MM.1S (cell line): ENCODE data around the gene TRIM14.

Source experiments
- DNase-seq: peaks from one replicate; pipeline ENCODE4 v3.0.0-alpha.2; 2015
- H2AFZ ChIP-seq: fragments of 300-600 bp; sonication (generic); 2 replicates; pipeline ENCODE4 v1.6.0; 2016; ENCODE audit warnings: antibody characterized with exemption, low read length
- H3F3A ChIP-seq: fragments of 300-600 bp; sonication (generic); 2 replicates; pipeline ENCODE4 v1.6.1; 2016; ENCODE audit warnings: mild to moderate bottlenecking, antibody characterized with exemption, low read length, moderate library complexity, mixed read lengths; ENCODE audit not compliant: insufficient read depth
- H3K27ac ChIP-seq: fragments of 300-600 bp; sonication (generic); 2 replicates; pipeline ENCODE4 v1.5.1; 2016; ENCODE audit warnings: mild to moderate bottlenecking, low read length
- H3K27me3 ChIP-seq: fragments of 300-600 bp; sonication (generic); replicated peaks from 2 replicates; pipeline ENCODE4 v1.6.0; 2016; ENCODE audit warnings: low read length; ENCODE audit not compliant: insufficient read depth
- H3K36me3 ChIP-seq: fragments of 300-600 bp; sonication (generic); replicated peaks from 2 replicates; pipeline ENCODE4 v1.6.1; 2016; ENCODE audit warnings: mild to moderate bottlenecking, low read length, mixed read lengths; ENCODE audit not compliant: insufficient read depth
- H3K4me1 ChIP-seq: fragments of 300-600 bp; sonication (generic); 2 replicates; pipeline ENCODE4 v1.6.1; 2016; ENCODE audit warnings: low read length, mixed read lengths
- H3K4me2 ChIP-seq: fragments of 300-600 bp; sonication (generic); 2 replicates; pipeline ENCODE4 v1.6.0; 2016; ENCODE audit warnings: low read depth, low read length
- H3K4me3 ChIP-seq: fragments of 300-600 bp; sonication (generic); 2 replicates; pipeline ENCODE4 v1.5.1; 2016; ENCODE audit warnings: low read length, mixed read lengths
- H3K79me2 ChIP-seq: fragments of 300-600 bp; sonication (generic); 2 replicates; pipeline ENCODE4 v1.6.1; 2016; ENCODE audit warnings: mixed run types, low read length, mixed read lengths
- H3K9ac ChIP-seq: fragments of 300-600 bp; sonication (generic); 2 replicates; pipeline ENCODE4 v1.6.1; 2016; ENCODE audit warnings: low read length, mixed read lengths
- H3K9me2 ChIP-seq: fragments of 300-600 bp; sonication (generic); replicated peaks from 2 replicates; pipeline ENCODE4 v1.6.1; 2016; ENCODE audit warnings: mild to moderate bottlenecking, low read length, mixed read lengths; ENCODE audit not compliant: insufficient read depth
- H3K9me3 ChIP-seq: fragments of 300-600 bp; sonication (generic); replicated peaks from 2 replicates; pipeline ENCODE4 v1.6.1; 2016; ENCODE audit warnings: mild to moderate bottlenecking, low read length, mixed read lengths; ENCODE audit not compliant: insufficient read depth
- H4K20me1 ChIP-seq: fragments of 300-600 bp; sonication (generic); 2 replicates; pipeline ENCODE4 v1.6.1; 2016; ENCODE audit warnings: mild to moderate bottlenecking, low read length, moderate library complexity, mixed read lengths; ENCODE audit not compliant: insufficient read depth
- EZH2 ChIP-seq: fragments of 300-600 bp; sonication (generic); optimal IDR thresholded peaks from 2 replicates; pipeline ENCODE3; 2017; ENCODE audit warnings: low read depth, mild to moderate bottlenecking, antibody characterized with exemption, low read length, mixed read lengths
- EZH2phosphoT487 ChIP-seq: fragments of 300-600 bp; sonication (generic); IDR thresholded peaks from 2 replicates; pipeline ENCODE4 v1.6.1; 2018; ENCODE audit warnings: antibody characterized with exemption, low read length
- TF ChIP-seq, protein P1 (sequence below): fragments of 300-600 bp; sonication (generic); IDR thresholded peaks from 2 replicates; pipeline ENCODE4 v1.5.1; 2016; ENCODE audit warnings: antibody characterized with exemption, low read length, mixed read lengths

TRIM14 gene

DNA sequence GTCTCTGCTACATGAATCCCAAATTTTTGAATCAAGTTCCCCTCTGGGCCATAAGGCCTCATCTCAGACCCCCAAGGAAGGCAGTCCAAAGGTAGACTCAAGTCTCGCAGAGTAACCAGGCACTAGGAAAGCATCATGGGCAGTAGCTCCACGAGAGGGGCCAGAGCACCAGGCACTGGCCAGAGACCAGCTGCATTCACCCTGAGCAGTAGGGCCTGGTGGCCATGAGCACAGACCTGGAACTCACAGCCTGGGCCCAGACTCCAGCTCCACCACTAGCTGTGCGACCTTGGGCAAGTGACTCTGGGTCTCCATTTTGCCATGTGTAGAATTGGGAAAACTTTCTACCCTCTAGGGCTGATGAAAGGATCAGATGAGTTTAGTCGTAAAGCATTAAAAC is 34.0 kb downstream of the TRIM14 start:
- H3K27ac ChIP-seq, result no peak overlapping the region
- no peak overlapping the region for H3K4me2 ChIP-seq
- DNase-seq, result no peak
- no peaks in the 10 kb centered on the region for H3K4me1 ChIP-seq
- no peak overlapping the region for H2AFZ ChIP-seq
- H4K20me1 ChIP-seq, result no peaks in the 10 kb centered on the region
- no peak overlapping the region for H3K9ac ChIP-seq
- TF ChIP-seq EZH2phosphoT487, result no peak
- TF ChIP-seq EZH2, result no peak
- TF ChIP-seq, protein P1, sequence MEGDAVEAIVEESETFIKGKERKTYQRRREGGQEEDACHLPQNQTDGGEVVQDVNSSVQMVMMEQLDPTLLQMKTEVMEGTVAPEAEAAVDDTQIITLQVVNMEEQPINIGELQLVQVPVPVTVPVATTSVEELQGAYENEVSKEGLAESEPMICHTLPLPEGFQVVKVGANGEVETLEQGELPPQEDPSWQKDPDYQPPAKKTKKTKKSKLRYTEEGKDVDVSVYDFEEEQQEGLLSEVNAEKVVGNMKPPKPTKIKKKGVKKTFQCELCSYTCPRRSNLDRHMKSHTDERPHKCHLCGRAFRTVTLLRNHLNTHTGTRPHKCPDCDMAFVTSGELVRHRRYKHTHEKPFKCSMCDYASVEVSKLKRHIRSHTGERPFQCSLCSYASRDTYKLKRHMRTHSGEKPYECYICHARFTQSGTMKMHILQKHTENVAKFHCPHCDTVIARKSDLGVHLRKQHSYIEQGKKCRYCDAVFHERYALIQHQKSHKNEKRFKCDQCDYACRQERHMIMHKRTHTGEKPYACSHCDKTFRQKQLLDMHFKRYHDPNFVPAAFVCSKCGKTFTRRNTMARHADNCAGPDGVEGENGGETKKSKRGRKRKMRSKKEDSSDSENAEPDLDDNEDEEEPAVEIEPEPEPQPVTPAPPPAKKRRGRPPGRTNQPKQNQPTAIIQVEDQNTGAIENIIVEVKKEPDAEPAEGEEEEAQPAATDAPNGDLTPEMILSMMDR, result no peak
- H3K79me2 ChIP-seq, result no peaks in the 10 kb centered on the region
- no peaks in the 10 kb centered on the region for H3K9me2 ChIP-seq
- no peak overlapping the region for H3K4me3 ChIP-seq
- no peaks in the 10 kb centered on the region for H3K9me3 ChIP-seq
- H3F3A ChIP-seq, result no peaks in the 10 kb centered on the region
- H3K36me3 ChIP-seq, result peaks cover 7% of the 10 kb centered on the region
- H3K27me3 ChIP-seq, result no peaks in the 10 kb centered on the region

DNA sequence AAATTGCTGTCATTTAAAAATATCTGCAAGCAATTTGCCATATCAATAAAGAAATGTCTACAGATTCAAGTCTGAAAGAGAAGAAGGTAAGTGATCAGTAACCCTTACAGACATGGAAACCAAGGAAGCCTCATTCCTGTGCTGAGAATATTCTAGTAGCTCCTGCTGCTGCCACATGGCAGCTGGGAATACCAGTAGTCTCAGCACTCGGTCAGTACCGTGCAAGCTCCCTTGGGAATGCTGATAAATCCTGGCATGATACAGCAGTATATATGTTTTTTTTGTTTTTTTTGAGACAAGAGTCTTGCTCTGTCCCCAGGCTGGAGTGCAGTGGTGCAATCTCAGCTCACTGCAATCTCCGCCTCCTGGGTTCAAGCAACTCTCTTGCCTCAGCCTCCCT is 34.6 kb downstream of the TRIM14 start:
- H2AFZ ChIP-seq, result no peak overlapping the region
- H3K27ac ChIP-seq, result no peak overlapping the region
- H3K4me3 ChIP-seq, result no peak overlapping the region
- DNase-seq, result no peak
- H3K9ac ChIP-seq, result no peak overlapping the region
- no peaks in the 10 kb centered on the region for H3K79me2 ChIP-seq
- H3K9me3 ChIP-seq, result no peaks in the 10 kb centered on the region
- no peaks in the 10 kb centered on the region for H3F3A ChIP-seq
- H3K9me2 ChIP-seq, result no peaks in the 10 kb centered on the region
- no peaks in the 10 kb centered on the region for H3K27me3 ChIP-seq
- H4K20me1 ChIP-seq, result no peaks in the 10 kb centered on the region
- H3K4me2 ChIP-seq, result no peak overlapping the region
- H3K4me1 ChIP-seq, result no peaks in the 10 kb centered on the region
- peaks cover 7% of the 10 kb centered on the region for H3K36me3 ChIP-seq
- TF ChIP-seq, protein P1, result no peak
- no peak for TF ChIP-seq EZH2
- no peak for TF ChIP-seq EZH2phosphoT487

DNA sequence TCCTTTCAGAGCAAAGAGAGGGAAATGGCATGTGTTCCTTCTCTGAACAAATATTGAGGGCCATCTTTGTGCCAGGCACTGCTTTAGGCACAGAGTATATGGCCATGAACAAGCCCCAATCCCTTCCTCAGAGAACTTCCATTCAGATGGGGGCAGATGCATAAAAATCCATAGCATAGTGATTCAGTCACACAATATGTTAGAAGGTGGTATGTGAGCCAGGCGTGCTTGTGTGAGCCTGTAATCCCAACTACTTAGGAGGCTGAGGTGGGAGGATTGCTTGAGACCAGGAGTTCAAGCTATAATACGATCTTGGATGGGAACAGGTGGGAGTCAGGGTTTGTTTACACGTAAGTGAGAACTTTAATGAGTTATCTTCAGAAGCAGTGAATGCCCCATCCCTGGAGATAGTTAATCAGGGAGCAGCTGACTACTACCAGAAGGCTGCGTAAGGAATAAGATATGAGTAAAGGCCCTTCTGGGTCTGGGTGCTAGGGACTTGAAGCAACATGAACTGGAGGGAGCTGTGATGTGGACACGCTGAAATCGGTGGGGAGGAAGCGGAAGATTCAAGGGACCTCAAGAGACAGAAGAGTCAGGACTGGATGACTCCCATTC is 35.3 kb downstream of the TRIM14 start:
- Histone ChIP-seq H3K9me3 (no peaks in the 10 kb centered on the region), H3K27ac (no peak overlapping the region), H3K4me1 (no peaks in the 10 kb centered on the region), H3K4me3 (no peak overlapping the region), H3K9me2 (no peaks in the 10 kb centered on the region), H3K27me3 (no peaks in the 10 kb centered on the region), H3F3A (no peaks in the 10 kb centered on the region), H3K4me2 (no peak overlapping the region), H3K36me3 (peaks cover 7% of the 10 kb centered on the region), H3K79me2 (no peaks in the 10 kb centered on the region), H2AFZ (no peak overlapping the region), H3K9ac (no peak overlapping the region), H4K20me1 (no peaks in the 10 kb centered on the region)
- TF ChIP-seq EZH2phosphoT487 (no peak), EZH2 (no peak)
- TF ChIP-seq, protein P1, result no peak
- DNase-seq, result no peak
